HEK293T (cell line): ENCODE data around the gene DRAM2.

Source experiments
- ARNT ChIP-seq: fragments of 450-650 bp; IDR thresholded peaks from 2 replicates; pipeline ENCODE4 v1.6.1; 2017; ENCODE audit warnings: mild to moderate bottlenecking
- BHLHE40 ChIP-seq: fragments of 450-650 bp; IDR thresholded peaks from 2 replicates; pipeline ENCODE4 v1.6.1; 2016; ENCODE audit warnings: mild to moderate bottlenecking, moderate library complexity, borderline replicate concordance
- ELF4 ChIP-seq: fragments of 450-650 bp; IDR thresholded peaks from 2 replicates; pipeline ENCODE4 v1.6.1; 2017; ENCODE audit warnings: antibody characterized with exemption
- FOXA1 ChIP-seq: fragments of 450-650 bp; IDR thresholded peaks from 2 replicates; pipeline ENCODE4 v1.6.1; 2016; ENCODE audit warnings: mild to moderate bottlenecking
- FOXK2 ChIP-seq: fragments of 450-650 bp; IDR thresholded peaks from 2 replicates; pipeline ENCODE4 v1.6.1; 2016; ENCODE audit warnings: mild to moderate bottlenecking
- FOXM1 ChIP-seq: fragments of 450-650 bp; IDR thresholded peaks from 2 replicates; pipeline ENCODE4 v1.6.1; 2017; ENCODE audit warnings: mild to moderate bottlenecking, borderline replicate concordance
- NFRKB ChIP-seq: fragments of 450-650 bp; IDR thresholded peaks from 2 replicates; pipeline ENCODE4 v1.6.1; 2016; ENCODE audit warnings: mild to moderate bottlenecking, moderate library complexity
- PKNOX1 ChIP-seq: fragments of 450-650 bp; IDR thresholded peaks from 2 replicates; pipeline ENCODE4 v1.6.1; 2016
- SP1 ChIP-seq: fragments of 450-650 bp; IDR thresholded peaks from 2 replicates; pipeline ENCODE4 v1.6.1; 2017
- SUZ12 ChIP-seq: fragments of 450-650 bp; IDR thresholded peaks from 2 replicates; pipeline ENCODE4 v1.6.1; 2016; ENCODE audit warnings: mild to moderate bottlenecking
- TARDBP ChIP-seq: fragments of 450-650 bp; IDR thresholded peaks from 2 replicates; pipeline ENCODE4 v1.6.1; 2016
- ZNF384 ChIP-seq: fragments of 450-650 bp; IDR thresholded peaks from 2 replicates; pipeline ENCODE4 v1.6.1; 2016

- TF ChIP-seq ELF4 (no peak), SP1 (no peak), PKNOX1 (no peak), TARDBP (no peak), BHLHE40 (no peak), FOXK2 (no peak), FOXA1 (no peak), SUZ12 (no peak), ZNF384 (no peak), FOXM1 (no peak), NFRKB (no peak), ARNT (no peak)
Observed at GRCh38 chr1:111133866-111134265, 6.0 kb downstream of the DRAM2 start.
